Natural killer cell treated with Interleukin-12 subunit alpha and Interleukin-12 subunit beta and Interleukin-15 and Interleukin-18, amount 100 ng/mL, for 72 hours (primary cell): ENCODE results near the gene UBALD2. TPM values are rescaled to one million over a fixed set of nuclear protein-coding genes. Genes with fewer than 3 reads are reported as not detected.
A peak's percentile ranks its signal among the peaks of the same experiment; 100 is the strongest.
"Not testable (repeated sequence)": the region's sequence is repeated elsewhere in the genome, so short reads cannot be mapped to it uniquely, and the experiment has no call there.

ENCODE experiments used
- ATAC-seq, 2 donors: fragments of 150-1000 bp; cut with Tn5 transposase in 1 of 2; sonication (Bioruptor Pico), chemical (Tn5 transposase) in 1 of 2; 2 replicates each; pipeline ENCODE4 v1.10.0; 2021
- DNase-seq: peaks from one replicate; pipeline ENCODE4 v3.0.0; 2022; ENCODE audit warnings: low spot score
- H3K27ac Mint-ChIP-seq, 2 donors: 1 replicate in 1 of 2; 2 replicates in 1 of 2; pipeline ENCODE4 v1.8.0; 2022; ENCODE audit warnings: mixed read lengths in 2 of 2, mild to moderate bottlenecking in 1 of 2, moderate library complexity in 1 of 2
- H3K27me3 Mint-ChIP-seq, 2 donors: 1 replicate in 1 of 2; 2 replicates in 1 of 2; pipeline ENCODE4 v1.8.0; 2022; ENCODE audit warnings: mixed read lengths in 2 of 2
- H3K36me3 Mint-ChIP-seq: one replicate; pipeline ENCODE4 v1.8.0; 2022; ENCODE audit warnings: mixed read lengths
- H3K4me1 Mint-ChIP-seq, 2 donors: 1 replicate in 1 of 2; 2 replicates in 1 of 2; pipeline ENCODE4 v1.8.0; 2022; ENCODE audit warnings: low read depth in 2 of 2, mixed read lengths in 2 of 2, mild to moderate bottlenecking in 1 of 2
- H3K4me3 Mint-ChIP-seq: one replicate; pipeline ENCODE4 v1.8.0; 2022; ENCODE audit warnings: mixed read lengths
- H3K9me3 Mint-ChIP-seq: 2 replicates; pipeline ENCODE4 v1.8.0; 2022; ENCODE audit warnings: mixed read lengths
- total RNA-seq, 2 donors: library from RNA; stranded (reverse); gene quantifications; one replicate each; pipeline ENCODE4 v1.2.3, GENCODE V29; 2022

Gene UBALD2
- 100 to 1,000 TPM; 216 to 262 TPM for total RNA-seq

DNA sequence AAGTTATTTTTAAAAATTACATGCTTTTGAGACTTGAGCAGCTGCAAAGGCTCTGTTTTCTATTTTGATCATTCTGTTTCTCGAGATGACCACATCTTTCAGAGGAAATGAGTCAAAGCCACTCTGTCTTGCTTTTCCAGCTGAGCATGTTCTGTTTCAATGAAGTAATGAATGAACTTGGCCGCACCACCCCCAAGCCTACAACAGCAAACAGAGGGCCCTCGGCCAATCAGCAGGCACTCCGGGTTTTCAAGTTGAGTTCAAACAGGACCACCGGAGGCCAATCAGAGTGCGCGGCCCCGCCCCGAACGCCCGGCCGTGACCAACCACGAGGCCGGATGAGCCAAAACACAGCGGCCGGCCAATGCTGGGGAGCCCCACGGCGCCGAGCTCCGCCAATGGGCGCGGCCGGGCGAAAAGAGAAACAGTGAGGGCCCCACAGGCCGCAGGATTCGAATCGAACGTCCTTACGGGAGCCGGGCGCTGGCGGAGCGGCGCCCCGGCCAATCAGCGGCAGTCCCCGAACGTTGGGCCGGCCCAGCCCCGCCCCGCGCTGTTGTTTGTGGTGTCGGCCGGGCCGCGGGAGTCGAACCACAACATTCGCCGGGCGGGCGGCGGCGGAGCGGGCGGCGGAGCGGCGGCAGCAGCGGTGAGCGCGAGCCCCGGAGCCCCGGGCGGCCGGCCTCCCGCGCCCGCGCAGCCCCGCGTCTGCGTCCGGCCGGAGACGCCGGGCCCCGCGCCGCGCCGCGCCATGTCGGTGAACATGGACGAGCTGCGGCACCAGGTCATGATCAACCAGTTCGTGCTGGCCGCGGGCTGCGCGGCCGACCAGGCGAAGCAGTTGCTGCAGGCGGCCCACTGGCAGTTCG lies at the start of gene UBALD2:
Gene UBALD2 (plus strand): TSS at position 594 of the 869 bp plus-strand sequence. CDS start 158 bp downstream, at position 752.
- Mint-ChIP-seq H3K9me3 (no peaks in the 10 kb centered on the region), H3K27me3 (no peaks in the 10 kb centered on the region), H3K4me1 (peaks cover 53 to 56% of the 10 kb centered on the region in 2 donors), H3K4me3 (peak within 1 kb of the TSS; percentile 92), H3K27ac (peak within 1 kb of the TSS; percentile 97 to 100), H3K36me3 (peaks cover 7% of the 10 kb centered on the region)
- ATAC-seq (peak; percentile 90 to 93), DNase-seq (peak; percentile 100)

DNA sequence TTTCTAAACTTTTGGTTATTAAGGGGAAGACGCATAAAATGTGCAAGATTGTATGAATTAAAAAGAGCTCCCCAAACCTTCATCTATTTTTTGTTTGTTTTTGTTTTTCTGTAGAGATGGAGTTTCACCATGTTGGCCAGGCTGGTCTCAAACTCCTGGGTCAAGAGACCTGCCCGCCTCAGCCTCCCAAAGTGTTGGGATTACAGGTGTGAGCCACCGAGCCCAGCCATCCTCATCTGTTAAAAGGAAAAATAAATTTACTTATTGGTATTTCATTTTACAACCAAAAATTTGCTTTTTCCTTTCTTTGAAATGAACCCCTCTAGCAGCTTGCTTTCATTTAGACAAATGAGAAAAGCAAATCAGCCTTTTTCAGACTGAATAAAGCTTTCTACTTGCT lies 48.1 kb upstream of the UBALD2 start:
- Mint-ChIP-seq H3K27me3 (no peaks in the 10 kb centered on the region), H3K4me3 (no peak overlapping the region), H3K4me1 (peaks cover 9 to 23% of the 10 kb centered on the region in 2 donors), H3K9me3 (no peaks in the 10 kb centered on the region), H3K36me3 (no peaks in the 10 kb centered on the region), H3K27ac (peak overlapping the region; percentile 56 to 60)
- ATAC-seq (no peak), DNase-seq (no peak)

DNA sequence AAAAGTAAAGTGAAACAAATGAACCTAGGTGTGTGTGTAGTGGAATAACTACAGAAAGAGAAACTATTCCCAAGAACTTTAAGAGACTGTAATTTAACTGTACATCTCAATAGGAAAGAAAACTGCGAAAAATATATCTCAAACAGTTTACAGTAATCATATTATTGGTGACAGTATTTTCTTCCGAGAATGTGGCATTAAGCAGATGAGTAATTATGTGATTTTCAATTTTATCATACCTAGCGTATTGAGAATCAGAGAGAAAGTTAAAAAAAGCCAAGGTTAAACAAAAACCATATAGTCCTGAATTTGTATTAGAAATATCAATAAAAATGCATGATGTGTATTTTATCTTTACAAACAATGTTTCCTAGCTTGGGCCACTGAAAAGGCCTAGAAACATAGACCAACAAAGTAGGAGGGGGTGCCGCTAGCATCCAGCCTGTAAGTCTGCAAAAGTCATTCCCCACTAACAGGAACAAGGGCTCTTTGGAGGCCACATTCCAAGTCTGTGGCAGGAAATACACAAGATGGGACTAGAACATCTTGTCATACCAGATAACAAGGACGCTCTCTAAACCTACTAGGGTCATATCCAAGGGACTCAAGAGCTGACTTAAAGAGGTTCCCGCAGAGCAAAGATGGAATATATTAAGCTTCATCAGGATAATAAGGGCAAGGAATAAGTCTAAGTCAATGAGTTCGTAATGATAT lies 45.3 kb upstream of the UBALD2 start:
- H3K4me3 Mint-ChIP-seq = peak overlapping the region; percentile 50
- DNase-seq (no peak), ATAC-seq (no peak)
- no peaks in the 10 kb centered on the region for H3K27me3 Mint-ChIP-seq
- no peaks in the 10 kb centered on the region for H3K9me3 Mint-ChIP-seq
- peak overlapping the region; percentile 53 to 56 for H3K27ac Mint-ChIP-seq
- H3K36me3 Mint-ChIP-seq = no peaks in the 10 kb centered on the region
- H3K4me1 Mint-ChIP-seq = peaks cover 7 to 23% of the 10 kb centered on the region in 2 donors

DNA sequence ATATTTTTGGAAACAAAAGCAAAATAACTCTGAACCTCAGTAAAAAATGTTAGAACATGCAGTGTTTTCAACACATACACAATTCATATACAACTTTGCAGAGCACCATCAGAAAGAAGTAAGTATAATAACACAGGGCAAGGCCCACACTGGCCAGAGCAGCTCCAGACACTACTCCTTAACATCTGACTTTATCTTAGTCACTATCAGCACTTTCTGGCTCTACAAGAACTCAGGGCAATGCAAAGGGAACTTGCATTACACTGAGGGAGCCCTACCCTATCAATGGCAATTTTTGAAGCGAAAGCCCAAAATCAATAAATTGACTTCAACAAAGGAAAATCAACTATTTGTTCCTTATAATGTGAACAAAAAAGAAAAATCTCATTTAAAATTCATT lies 41.3 kb upstream of the UBALD2 start:
- H3K4me1 Mint-ChIP-seq = peaks cover 6 to 15% of the 10 kb centered on the region in 2 donors
- DNase-seq (no peak), ATAC-seq (no peak)
- H3K36me3 Mint-ChIP-seq = peaks cover 7% of the 10 kb centered on the region
- no peak overlapping the region for H3K4me3 Mint-ChIP-seq
- H3K27ac Mint-ChIP-seq = no peak overlapping the region
- H3K9me3 Mint-ChIP-seq = no peaks in the 10 kb centered on the region
- H3K27me3 Mint-ChIP-seq = peaks cover 0 to 3% of the 10 kb centered on the region in 2 donors

DNA sequence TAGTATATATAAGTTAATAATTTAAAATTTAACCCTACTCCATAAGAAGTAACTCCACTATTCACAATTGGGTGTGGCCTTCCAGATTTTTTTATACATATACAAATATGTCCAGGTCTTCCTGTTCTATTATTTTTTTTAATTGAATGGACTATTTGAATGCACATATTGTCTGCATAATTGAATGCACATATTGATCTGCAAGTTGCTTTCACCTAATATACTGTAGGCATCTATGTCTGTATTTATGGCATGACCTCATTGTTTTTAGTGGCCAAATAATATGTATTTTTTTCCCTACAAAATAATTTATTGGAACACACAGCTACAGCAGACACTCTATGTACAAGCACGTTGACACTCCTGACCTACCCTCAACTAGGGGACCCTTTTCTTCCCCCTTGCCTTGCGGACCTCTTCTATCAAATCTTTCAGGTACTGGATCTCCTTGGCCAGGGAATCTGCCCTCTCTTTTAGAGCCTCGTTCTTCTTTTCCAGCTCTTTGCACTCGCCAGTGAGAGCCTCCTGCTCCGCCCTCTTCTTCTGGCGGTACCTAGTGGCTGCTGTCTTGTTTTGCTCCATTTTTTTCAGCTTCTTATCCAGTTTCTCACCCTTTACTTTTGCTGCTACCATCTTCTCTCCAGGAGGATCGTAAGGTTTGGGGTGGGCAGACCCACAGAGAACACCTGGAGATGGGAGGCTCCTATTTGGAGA lies 39.6 kb upstream of the UBALD2 start:
- H3K27me3 Mint-ChIP-seq, ATAC-seq, H3K27ac Mint-ChIP-seq, DNase-seq, H3K9me3 Mint-ChIP-seq, H3K4me3 Mint-ChIP-seq: not testable (repeated sequence)
- Mint-ChIP-seq H3K36me3 (peaks cover 14% of the 10 kb centered on the region), H3K4me1 (peaks cover 12 to 16% of the 10 kb centered on the region in 2 donors)

DNA sequence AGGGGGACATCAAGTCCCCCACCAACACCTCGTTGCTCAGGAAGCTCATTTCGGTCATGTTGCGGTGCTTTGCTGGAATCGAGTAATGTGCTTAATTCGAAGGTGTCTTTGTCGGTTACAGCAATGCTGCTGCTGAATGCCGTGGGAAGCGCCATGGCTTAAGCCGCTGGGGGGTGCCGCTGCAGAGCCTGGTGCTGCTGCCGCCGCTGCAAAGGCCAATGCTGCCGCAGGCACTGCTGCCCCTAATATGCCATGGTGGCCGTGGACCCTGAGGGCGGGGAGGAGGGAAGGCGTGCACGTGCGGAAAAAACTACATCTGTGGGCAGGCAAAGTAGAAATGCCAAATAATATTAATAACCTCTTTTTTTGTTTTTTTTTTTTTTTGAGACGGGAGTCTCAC lies 38.4 kb upstream of the UBALD2 start:
- H3K27me3 Mint-ChIP-seq, ATAC-seq, DNase-seq, H3K27ac Mint-ChIP-seq, H3K4me3 Mint-ChIP-seq, H3K9me3 Mint-ChIP-seq: not testable (repeated sequence)
- Mint-ChIP-seq H3K36me3 (peaks cover 14% of the 10 kb centered on the region), H3K4me1 (peaks cover 15 to 19% of the 10 kb centered on the region in 2 donors)

DNA sequence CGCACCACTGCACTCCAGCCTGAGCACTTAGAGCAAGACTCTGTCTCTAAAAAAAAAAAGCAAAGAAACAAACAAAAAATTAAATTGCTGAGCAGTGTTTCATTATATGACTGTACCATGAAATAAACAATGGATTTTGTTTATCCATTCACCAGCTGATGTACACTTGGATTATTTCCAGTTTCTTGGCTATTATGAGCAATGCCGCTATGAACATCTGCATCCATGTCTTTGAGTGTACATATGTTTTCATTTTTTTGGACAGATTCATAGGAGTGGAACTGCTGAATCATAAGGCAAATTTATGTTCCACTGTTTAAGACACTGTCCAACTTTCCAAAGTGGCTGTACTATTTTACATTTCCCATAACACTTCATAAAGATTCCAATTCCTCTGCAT lies 32.8 kb upstream of the UBALD2 start:
- H3K9me3 Mint-ChIP-seq = no peaks in the 10 kb centered on the region
- peaks cover 20% of the 10 kb centered on the region for H3K36me3 Mint-ChIP-seq

DNA sequence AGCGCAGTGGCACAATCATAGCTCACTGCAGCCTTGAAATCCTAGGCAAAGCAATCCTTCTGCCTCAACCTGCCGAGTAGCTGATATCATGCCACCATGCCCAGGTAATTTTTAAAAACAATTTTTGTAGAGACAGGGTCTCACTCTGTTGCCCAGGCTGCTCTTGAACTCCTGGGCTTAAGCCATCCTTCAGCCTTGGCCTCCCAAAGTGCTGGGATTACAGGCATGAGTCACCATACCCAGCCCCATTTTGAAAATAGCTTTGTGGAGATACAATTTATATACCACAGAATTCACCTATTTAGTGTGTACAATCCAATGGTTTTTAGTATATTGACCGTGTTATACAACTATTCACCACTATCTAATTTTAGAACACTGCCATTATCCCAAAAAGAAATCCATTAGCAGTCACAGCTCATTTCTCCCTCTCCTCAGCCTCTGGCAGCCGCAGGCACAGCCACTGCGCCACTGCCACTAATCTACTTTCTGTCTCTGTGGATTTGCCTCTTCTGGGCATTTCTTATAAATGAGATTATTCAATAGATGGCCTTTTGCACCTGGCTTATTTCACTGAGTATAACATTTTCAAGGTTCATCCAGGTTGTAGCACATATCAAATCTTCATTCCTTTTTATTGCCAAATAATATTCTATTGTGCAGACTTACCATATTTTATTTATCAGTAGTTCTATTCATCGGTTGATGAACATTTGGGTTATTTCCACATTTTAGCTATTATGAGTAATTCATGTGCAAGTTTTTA lies 31.4 kb upstream of the UBALD2 start:
- Mint-ChIP-seq H3K27me3 (no peaks in the 10 kb centered on the region), H3K27ac (peak overlapping the region; percentile 97 to 98), H3K4me1 (peaks cover 28 to 57% of the 10 kb centered on the region in 2 donors), H3K4me3 (peak overlapping the region; percentile 92), H3K9me3 (no peaks in the 10 kb centered on the region), H3K36me3 (peaks cover 14% of the 10 kb centered on the region)
- ATAC-seq (peak; percentile 8 to 34), DNase-seq (no peak)

More for the DNA sequence above, 32.8 kb upstream of the UBALD2 start:
- DNase-seq = no peak
- Mint-ChIP-seq H3K27me3 (peaks cover 0 to 3% of the 10 kb centered on the region in 2 donors), H3K4me1 (peaks cover 28 to 50% of the 10 kb centered on the region in 2 donors), H3K27ac (peak overlapping the region; percentile 59 to 98), H3K4me3 (no peak overlapping the region)
- no peak for ATAC-seq

DNA sequence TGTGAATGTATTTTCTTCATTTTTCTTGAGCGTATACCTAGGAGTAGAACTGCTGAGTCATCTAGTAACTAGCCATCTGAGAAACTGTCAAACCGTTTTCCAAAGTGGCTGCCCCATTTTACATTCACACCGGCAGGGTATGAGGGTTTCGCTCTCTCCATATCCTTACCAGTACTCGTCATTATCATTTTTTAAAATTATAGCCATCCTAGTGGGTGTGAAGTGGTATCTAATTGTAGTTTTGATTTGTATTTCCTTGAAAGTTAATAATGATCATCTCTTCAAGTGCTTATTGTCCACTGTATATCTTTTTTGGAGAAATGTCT lies 30.8 kb upstream of the UBALD2 start:
- peak overlapping the region; percentile 92 for H3K4me3 Mint-ChIP-seq
- H3K27ac Mint-ChIP-seq = peak overlapping the region; percentile 97 to 98
- no peaks in the 10 kb centered on the region for H3K9me3 Mint-ChIP-seq
- ATAC-seq (peak; percentile 89 to 91), DNase-seq (no peak)
- H3K27me3 Mint-ChIP-seq = no peaks in the 10 kb centered on the region
- peaks cover 8% of the 10 kb centered on the region for H3K36me3 Mint-ChIP-seq
- H3K4me1 Mint-ChIP-seq = peaks cover 29 to 57% of the 10 kb centered on the region in 2 donors

DNA sequence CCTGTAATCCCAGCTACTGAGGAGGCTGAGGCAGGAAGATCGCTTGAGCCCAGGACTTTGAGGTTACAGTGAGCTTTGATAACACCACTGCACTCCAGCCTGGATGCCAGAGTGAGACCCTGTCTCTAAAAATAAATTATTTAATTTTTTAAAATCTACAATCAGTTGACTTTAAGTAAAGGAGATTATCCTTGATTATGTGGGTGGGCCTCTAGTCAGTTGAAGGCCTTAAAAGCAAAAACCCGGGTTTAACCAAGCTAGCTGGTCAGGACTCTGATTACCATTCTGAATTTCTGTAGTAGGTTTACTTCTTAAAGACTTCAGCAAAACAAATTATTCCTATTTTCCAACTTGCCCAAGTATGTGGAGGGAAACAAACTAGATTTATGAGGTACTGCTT lies 29.3 kb upstream of the UBALD2 start:
- DNase-seq = no peak
- Mint-ChIP-seq H3K9me3 (no peaks in the 10 kb centered on the region), H3K4me3 (peak overlapping the region; percentile 92), H3K36me3 (peaks cover 7% of the 10 kb centered on the region), H3K27ac (peak overlapping the region; percentile 97 to 98), H3K27me3 (no peaks in the 10 kb centered on the region), H3K4me1 (peaks cover 28 to 55% of the 10 kb centered on the region in 2 donors)
- no peak for ATAC-seq

DNA sequence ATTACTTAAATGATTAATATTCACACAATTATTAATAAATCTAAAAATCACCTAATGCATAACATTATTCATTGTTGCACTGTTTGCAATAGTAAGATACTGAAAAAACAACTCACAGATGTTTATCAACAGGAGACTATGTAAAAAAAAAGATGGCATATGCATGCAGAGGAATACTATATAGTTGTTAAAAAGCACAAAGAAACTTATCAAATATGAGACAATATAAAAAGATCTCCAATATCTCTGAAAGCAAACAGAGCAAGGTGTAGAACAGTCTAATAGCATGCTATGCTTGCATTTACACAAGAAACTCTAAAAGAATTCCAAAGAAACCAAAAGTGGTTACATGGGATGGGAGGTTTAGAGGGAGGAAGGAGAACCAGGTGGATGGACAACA lies 28.5 kb upstream of the UBALD2 start:
- no peak for DNase-seq
- peak overlapping the region in 1 of 2 donors; percentile 98 for H3K27ac Mint-ChIP-seq
- H3K9me3 Mint-ChIP-seq = no peaks in the 10 kb centered on the region
- no peak overlapping the region for H3K4me3 Mint-ChIP-seq
- ATAC-seq = no peak
- H3K27me3 Mint-ChIP-seq = no peaks in the 10 kb centered on the region
- H3K36me3 Mint-ChIP-seq = peaks cover 7% of the 10 kb centered on the region
- peaks cover 34 to 61% of the 10 kb centered on the region in 2 donors for H3K4me1 Mint-ChIP-seq

DNA sequence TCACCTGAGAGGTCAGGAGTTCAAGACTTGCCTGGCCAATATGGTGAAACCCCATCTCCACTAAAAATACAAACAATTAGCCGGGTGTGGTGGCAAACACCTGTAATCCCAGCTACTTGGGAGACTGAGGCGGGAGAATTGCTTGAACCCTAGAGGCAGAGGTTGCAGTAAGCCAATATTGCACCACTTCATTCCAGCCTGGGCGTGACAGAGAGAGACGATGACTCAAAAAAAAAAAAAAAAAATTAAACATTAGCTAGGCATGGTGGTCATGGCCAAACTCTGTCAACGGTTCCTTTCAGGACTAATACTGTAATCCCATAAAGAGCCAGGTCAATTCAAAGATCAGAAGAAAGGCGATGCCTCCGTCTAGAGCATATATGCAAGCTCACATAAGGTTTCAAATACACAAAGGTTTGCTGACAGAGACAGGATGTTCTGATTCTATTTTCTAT lies 27.3 kb upstream of the UBALD2 start:
- no peak for DNase-seq
- H3K27me3 Mint-ChIP-seq = peaks cover 0 to under 1% of the 10 kb centered on the region in 2 donors
- no peak for ATAC-seq
- peak overlapping the region; percentile 53 to 76 for H3K27ac Mint-ChIP-seq
- peak overlapping the region; percentile 81 for H3K4me3 Mint-ChIP-seq
- peaks cover 40 to 48% of the 10 kb centered on the region in 2 donors for H3K4me1 Mint-ChIP-seq
- H3K36me3 Mint-ChIP-seq = peaks cover 7% of the 10 kb centered on the region
- H3K9me3 Mint-ChIP-seq = no peaks in the 10 kb centered on the region
